BE2C (cell line): ENCODE data around the gene CPS1.

ENCODE experiments used
- DNase-seq: peaks from one replicate; pipeline ENCODE4 v3.0.0-alpha.2; 2020
- H3K27me3 ChIP-seq: fragments of 250-450 bp; sonication (Bioruptor Pico); 2 replicates; pipeline ENCODE4 v1.5.1; 2020; ENCODE audit warnings: mild to moderate bottlenecking
- H3K36me3 ChIP-seq: fragments of 250-450 bp; sonication (Bioruptor Pico); 2 replicates; pipeline ENCODE4 v1.5.1; 2020; ENCODE audit warnings: mild to moderate bottlenecking
- H3K4me1 ChIP-seq: fragments of 250-450 bp; sonication (Bioruptor Pico); 2 replicates; pipeline ENCODE4 v1.5.1; 2020
- H3K4me3 ChIP-seq: 2 replicates; pipeline ENCODE4 v1.5.1; 2011; ENCODE audit warnings: low read depth, low read length
- H3K9me3 ChIP-seq: fragments of 250-450 bp; sonication (Bioruptor Pico); 2 replicates; pipeline ENCODE4 v1.5.1; 2020
- CTCF ChIP-seq: IDR thresholded peaks from 2 replicates; pipeline ENCODE4 v1.5.1; 2012; ENCODE audit warnings: mild to moderate bottlenecking, low read depth, low read length

The CPS1 gene

GRCh38 chr2:210617732-210618330 lies 61.4 kb downstream of the CPS1 start:
- Histone ChIP-seq H3K4me3 (no peak overlapping the region), H3K4me1 (no peaks in the 10 kb centered on the region), H3K9me3 (no peaks in the 10 kb centered on the region), H3K36me3 (no peaks in the 10 kb centered on the region), H3K27me3 (no peaks in the 10 kb centered on the region)
- DNase-seq: peak; percentile 51
- peak; percentile 88 for TF ChIP-seq CTCF

GRCh38 chr2:210620456-210620855 lies 64.1 kb downstream of the CPS1 start:
- no peak overlapping the region for H3K4me3 ChIP-seq
- no peaks in the 10 kb centered on the region for H3K4me1 ChIP-seq
- H3K36me3 ChIP-seq: no peaks in the 10 kb centered on the region
- no peaks in the 10 kb centered on the region for H3K9me3 ChIP-seq
- no peaks in the 10 kb centered on the region for H3K27me3 ChIP-seq
- TF ChIP-seq CTCF: no peak
- no peak for DNase-seq

GRCh38 chr2:210623506-210623905 lies 67.1 kb downstream of the CPS1 start:
- Histone ChIP-seq H3K9me3 (no peaks in the 10 kb centered on the region), H3K27me3 (no peaks in the 10 kb centered on the region), H3K36me3 (no peaks in the 10 kb centered on the region), H3K4me3 (no peak overlapping the region), H3K4me1 (no peaks in the 10 kb centered on the region)
- DNase-seq: no peak
- no peak for TF ChIP-seq CTCF

GRCh38 chr2:210626849-210627248 lies 70.5 kb downstream of the CPS1 start:
- Histone ChIP-seq H3K4me1 (no peaks in the 10 kb centered on the region), H3K4me3 (no peak overlapping the region), H3K9me3 (no peaks in the 10 kb centered on the region), H3K36me3 (no peaks in the 10 kb centered on the region), H3K27me3 (no peaks in the 10 kb centered on the region)
- TF ChIP-seq CTCF: no peak
- DNase-seq: no peak

GRCh38 chr2:210630873-210631560 lies 74.6 kb downstream of the CPS1 start:
- TF ChIP-seq CTCF: no peak

GRCh38 chr2:210633699-210634098 lies 77.3 kb downstream of the CPS1 start:
- H3K27me3 ChIP-seq: no peaks in the 10 kb centered on the region
- no peaks in the 10 kb centered on the region for H3K36me3 ChIP-seq
- DNase-seq: no peak
- TF ChIP-seq CTCF: no peak
- no peaks in the 10 kb centered on the region; the same call in 1 of the 2 replicates for H3K4me1 ChIP-seq
- H3K9me3 ChIP-seq: no peaks in the 10 kb centered on the region
- H3K4me3 ChIP-seq: no peak overlapping the region

More at GRCh38 chr2:210630873-210631560, 74.6 kb downstream of the CPS1 start:
- Histone ChIP-seq H3K27me3 (no peaks in the 10 kb centered on the region), H3K4me3 (no peak overlapping the region), H3K4me1 (no peaks in the 10 kb centered on the region; the same call in 1 of the 2 replicates), H3K36me3 (no peaks in the 10 kb centered on the region), H3K9me3 (no peaks in the 10 kb centered on the region)
- no peak for DNase-seq
